IMR-90 (cell line): ENCODE results near the gene PDZK1. TPM values are rescaled to one million over a fixed set of nuclear protein-coding genes. Genes with fewer than 3 reads are reported as not detected.
"Not testable (repeated sequence)": the region's sequence is repeated elsewhere in the genome, so short reads cannot be mapped to it uniquely, and the experiment has no call there.

ENCODE experiments used
- ATAC-seq: fragments of 200-7000 bp; cut with Tn5 transposase; 2 replicates; pipeline ENCODE4 v1.9.1; 2020; ENCODE audit warnings: low read depth, mild to moderate bottlenecking, moderate library complexity
- BruUV-seq: library from RNA; stranded (reverse); fragments of 400-500 nt; replicated peaks from 2 replicates; lab custom pipeline; 2021; lab: Mats Ljungman, UMichigan
- CTCF ChIA-PET: fragments of 300-600 bp; formaldehyde crosslinking; extraction: SDS; loops from one replicate; lab custom pipeline; 2021; ENCODE audit warnings: antibody characterized with exemption; lab: Yijun Ruan, JAX
- POLR2A ChIA-PET: fragments of 300-600 bp; sonication (Branson Sonifier 250); formaldehyde crosslinking; loops from one replicate; lab custom pipeline; 2022; ENCODE audit warnings: antibody characterized with exemption; ENCODE audit not compliant: unreplicated experiment; lab: Charles Lee
- DNase-seq: peaks from one replicate; pipeline ENCODE4 v3.0.0; 2013
- H2AFZ ChIP-seq: replicated peaks from 2 replicates; pipeline ENCODE3; 2013; ENCODE audit warnings: low read length, mild to moderate bottlenecking; ENCODE audit not compliant: poor library complexity
- H2AK5ac ChIP-seq: 2 replicates; pipeline ENCODE4 v1.6.1; 2013; ENCODE audit warnings: low read depth, low read length, inconsistent platforms
- H2AK9ac ChIP-seq: replicated peaks from 2 replicates; pipeline ENCODE3; 2013; ENCODE audit warnings: mild to moderate bottlenecking, low read depth, low read length, moderate library complexity; ENCODE audit not compliant: poor library complexity
- H2BK120ac ChIP-seq: 2 replicates; pipeline ENCODE4 v1.6.1; 2013; ENCODE audit warnings: low read depth, low read length, inconsistent platforms
- H2BK15ac ChIP-seq: 3 replicates; pipeline ENCODE4 v1.6.1; 2013; ENCODE audit warnings: low read depth, low read length, inconsistent platforms
- H2BK20ac ChIP-seq: 2 replicates; pipeline ENCODE4 v1.6.1; 2013; ENCODE audit warnings: low read depth, mild to moderate bottlenecking, inconsistent platforms, low read length, moderate library complexity
- H2BK5ac ChIP-seq: 2 replicates; pipeline ENCODE4 v1.6.1; 2013; ENCODE audit warnings: mild to moderate bottlenecking, low read depth, low read length, inconsistent platforms; ENCODE audit not compliant: poor library complexity, severe bottlenecking
- H3K14ac ChIP-seq: replicated peaks from 2 replicates; pipeline ENCODE4 v1.6.1; 2013; ENCODE audit warnings: low read depth, low read length, inconsistent platforms
- H3K18ac ChIP-seq: 2 replicates; pipeline ENCODE4 v1.6.1; 2013; ENCODE audit warnings: low read depth, low read length, control low read depth
- H3K23ac ChIP-seq: 2 replicates; pipeline ENCODE4 v1.6.1; 2013; ENCODE audit warnings: low read depth, low read length, inconsistent platforms
- H3K27ac ChIP-seq: 2 replicates; pipeline ENCODE4 v1.5.1; 2013; ENCODE audit warnings: mild to moderate bottlenecking, control low read depth, low read length; ENCODE audit not compliant: insufficient read depth
- H3K27me3 ChIP-seq: 2 replicates; pipeline ENCODE4 v1.6.1; 2013; ENCODE audit warnings: low read length; ENCODE audit not compliant: control insufficient read depth, insufficient read depth
- H3K36me3 ChIP-seq: 2 replicates; pipeline ENCODE4 v1.6.1; 2013; ENCODE audit warnings: low read length, mixed read lengths; ENCODE audit not compliant: control insufficient read depth, insufficient read depth
- H3K4ac ChIP-seq: 2 replicates; pipeline ENCODE4 v1.6.1; 2013; ENCODE audit warnings: low read depth, low read length, inconsistent platforms
- H3K4me1 ChIP-seq: 2 replicates; pipeline ENCODE4 v1.6.1; 2013; ENCODE audit warnings: low read length, mixed read lengths; ENCODE audit not compliant: control insufficient read depth, insufficient read depth
- H3K4me2 ChIP-seq: 2 replicates; pipeline ENCODE4 v1.6.1; 2013; ENCODE audit warnings: low read depth, mild to moderate bottlenecking, control low read depth, low read length, moderate library complexity
- H3K4me3 ChIP-seq: 2 replicates; pipeline ENCODE4 v1.5.1; 2013; ENCODE audit warnings: low read depth, mild to moderate bottlenecking, control low read depth, low read length, moderate library complexity; ENCODE audit not compliant: insufficient read depth
- H3K56ac ChIP-seq: 2 replicates; pipeline ENCODE4 v1.6.1; 2013; ENCODE audit warnings: low read length, inconsistent platforms; ENCODE audit not compliant: insufficient read depth; ENCODE audit errors: extremely low read depth
- H3K79me1 ChIP-seq, 2 experiments: 2 replicates each; pipeline ENCODE4 v1.6.1; 2013; ENCODE audit warnings: low read length in 2 of 2, inconsistent platforms in 1 of 2, low read depth in 1 of 2
- H3K9ac ChIP-seq: 2 replicates; pipeline ENCODE4 v1.6.1; 2013; ENCODE audit warnings: low read depth, low read length, control low read depth
- H3K9me1 ChIP-seq: 2 replicates; pipeline ENCODE4 v1.6.1; 2013; ENCODE audit warnings: low read length, inconsistent platforms; ENCODE audit not compliant: insufficient read depth
- H3K9me3 ChIP-seq: 2 replicates; pipeline ENCODE4 v1.6.1; 2013; ENCODE audit warnings: low read length; ENCODE audit not compliant: control insufficient read depth, insufficient read depth
- H4K20me1 ChIP-seq: 2 replicates; pipeline ENCODE4 v1.6.1; 2013; ENCODE audit warnings: low read length, inconsistent platforms; ENCODE audit not compliant: insufficient read depth
- H4K5ac ChIP-seq: 2 replicates; pipeline ENCODE4 v1.6.1; 2013; ENCODE audit warnings: mild to moderate bottlenecking, low read depth, low read length, control low read depth
- H4K8ac ChIP-seq, 2 experiments: 2 replicates each; pipeline ENCODE4 v1.6.1; 2013; ENCODE audit warnings: low read depth in 2 of 2, low read length in 2 of 2, control low read depth in 1 of 2, inconsistent platforms in 1 of 2
- H4K91ac ChIP-seq: 2 replicates; pipeline ENCODE4 v1.6.1; 2013; ENCODE audit warnings: low read depth, low read length, inconsistent platforms; ENCODE audit not compliant: insufficient read depth
- WGBS, 2 experiments: methylation state at CpG; one replicate each; pipeline versions ENCODE4 v1.1.5 to v1.1.7; 2013; ENCODE audit warnings: missing lambda C conversion rate in 2 of 2; ENCODE audit not compliant: insufficient read length in 1 of 2; ENCODE audit errors: extremely low coverage in 2 of 2; 5-methylcytosine and 5-hydroxymethylcytosine counted together
- dilution Hi-C: fragments of 300-500 bp; cut with HindIII; formaldehyde crosslinking; loops from one replicate; pipeline ENCODE4 v1.14.3; 2018; ENCODE audit warnings: low sequenced_read_pairs; ENCODE audit not compliant: unreplicated experiment
- in situ Hi-C: fragments of 300-500 bp; cut with MboI; formaldehyde crosslinking; loops from 3 replicates; pipeline ENCODE4 v1.14.3; 2019; ENCODE audit warnings: low sequenced_read_pairs, inconsistent platforms, mixed read lengths
- intact Hi-C: fragments of 100-400 bp; cut with micrococcal nuclease; formaldehyde crosslinking; loops from 2 replicates; pipeline ENCODE4 v1.10.0; 2022
- polyA plus RNA-seq, 3 experiments: library from polyadenylated mRNA; depleted of rRNA; stranded (reverse); fragments of >200 nt; gene quantifications; 2 replicates each; pipeline ENCODE4 v1.2.3, GENCODE V29; 2012; ENCODE audit warnings: low replicate concordance in 1 of 3
- total RNA-seq: library from RNA; depleted of rRNA; stranded (reverse); fragments of >200 nt; gene quantifications from 2 replicates; pipeline ENCODE4 v1.2.3, GENCODE V29; 2012

Gene PDZK1
- total and polyA plus RNA-seq, 2 of the 4 experiments (the other 2 are of a cell fraction), result 1.4 to 2.1 TPM

DNA sequence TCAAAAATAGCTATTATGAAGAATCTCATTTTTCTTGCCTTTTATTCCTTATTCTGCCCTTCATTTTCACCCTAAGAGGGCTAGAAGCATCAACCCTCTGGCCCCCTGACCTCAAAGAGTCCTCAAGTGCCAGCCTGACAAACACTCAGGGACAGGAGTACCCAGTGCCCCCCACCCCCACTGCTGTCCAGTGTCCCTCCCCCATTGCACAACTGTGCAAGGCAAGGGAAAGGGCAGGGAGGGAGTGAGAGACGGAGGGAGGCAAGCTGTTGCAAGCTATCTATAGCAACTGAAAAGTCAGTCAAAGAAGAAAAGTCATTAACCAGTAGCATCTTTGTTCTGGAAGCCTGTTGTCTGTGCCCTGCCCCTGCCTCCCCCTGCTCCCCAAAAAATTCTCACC, 21.1 kb downstream of the PDZK1 start:
- dilution Hi-C loops, result not testable (repeated sequence)

DNA sequence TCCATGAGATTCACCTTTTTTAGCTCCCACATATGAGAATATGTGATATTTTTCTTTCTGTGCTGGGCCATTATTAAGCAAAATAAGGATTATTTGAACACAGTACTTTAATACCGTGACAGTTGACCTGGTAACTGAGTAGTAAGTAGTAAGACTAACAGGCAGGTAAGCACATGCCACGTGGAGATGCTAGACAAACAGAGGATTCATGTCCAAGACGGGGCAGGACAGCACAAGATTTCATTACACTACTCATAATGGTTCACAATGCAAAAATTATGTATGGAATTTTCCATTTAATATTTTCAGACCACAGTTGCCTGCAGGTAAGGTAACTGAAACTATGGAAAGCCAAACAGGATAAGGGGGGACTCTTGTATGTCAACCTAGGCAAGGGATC, 22.3 kb downstream of the PDZK1 start:
- H3K56ac ChIP-seq, POLR2A ChIA-PET, H2AFZ ChIP-seq, H4K5ac ChIP-seq, H3K79me1 ChIP-seq, H3K4me2 ChIP-seq, H3K14ac ChIP-seq, H3K27me3 ChIP-seq, H3K9me1 ChIP-seq, dilution Hi-C loops, H3K18ac ChIP-seq, H4K20me1 ChIP-seq, H3K23ac ChIP-seq, H3K36me3 ChIP-seq, DNase-seq, H4K91ac ChIP-seq, CTCF ChIA-PET, H2BK120ac ChIP-seq, in situ Hi-C loops, H3K9ac ChIP-seq, BruUV-seq, H4K8ac ChIP-seq, H3K4me1 ChIP-seq, ATAC-seq, H3K9me3 ChIP-seq, H3K4me3 ChIP-seq, H3K4ac ChIP-seq, H2BK5ac ChIP-seq, intact Hi-C loops, H3K27ac ChIP-seq, H2AK9ac ChIP-seq, H2BK20ac ChIP-seq, H2BK15ac ChIP-seq, H2AK5ac ChIP-seq: not testable (repeated sequence)
- no CpG with 5 or more reads among the region's 3 CpGs for WGBS, 2 experiments

More for the DNA sequence above, 21.1 kb downstream of the PDZK1 start:
- BruUV-seq, H3K79me1 ChIP-seq, H3K4ac ChIP-seq, H3K23ac ChIP-seq, H3K4me2 ChIP-seq, H3K18ac ChIP-seq, H3K56ac ChIP-seq, H3K9me3 ChIP-seq, H2BK120ac ChIP-seq, H3K4me1 ChIP-seq, H3K27ac ChIP-seq, H3K14ac ChIP-seq, H3K27me3 ChIP-seq, ATAC-seq, H2AK5ac ChIP-seq, H3K9me1 ChIP-seq, H2AK9ac ChIP-seq, H4K8ac ChIP-seq, H2BK5ac ChIP-seq, H2BK15ac ChIP-seq, DNase-seq, H2AFZ ChIP-seq, H3K36me3 ChIP-seq, H2BK20ac ChIP-seq, in situ Hi-C loops, H3K4me3 ChIP-seq, CTCF ChIA-PET, POLR2A ChIA-PET, H4K5ac ChIP-seq, H3K9ac ChIP-seq, H4K91ac ChIP-seq, intact Hi-C loops, H4K20me1 ChIP-seq: not testable (repeated sequence)
- WGBS, 2 experiments, result no CpG with 5 or more reads among the region's 1 CpG
